Measurements from ENCODE around the gene TMPRSS2.

DNA sequence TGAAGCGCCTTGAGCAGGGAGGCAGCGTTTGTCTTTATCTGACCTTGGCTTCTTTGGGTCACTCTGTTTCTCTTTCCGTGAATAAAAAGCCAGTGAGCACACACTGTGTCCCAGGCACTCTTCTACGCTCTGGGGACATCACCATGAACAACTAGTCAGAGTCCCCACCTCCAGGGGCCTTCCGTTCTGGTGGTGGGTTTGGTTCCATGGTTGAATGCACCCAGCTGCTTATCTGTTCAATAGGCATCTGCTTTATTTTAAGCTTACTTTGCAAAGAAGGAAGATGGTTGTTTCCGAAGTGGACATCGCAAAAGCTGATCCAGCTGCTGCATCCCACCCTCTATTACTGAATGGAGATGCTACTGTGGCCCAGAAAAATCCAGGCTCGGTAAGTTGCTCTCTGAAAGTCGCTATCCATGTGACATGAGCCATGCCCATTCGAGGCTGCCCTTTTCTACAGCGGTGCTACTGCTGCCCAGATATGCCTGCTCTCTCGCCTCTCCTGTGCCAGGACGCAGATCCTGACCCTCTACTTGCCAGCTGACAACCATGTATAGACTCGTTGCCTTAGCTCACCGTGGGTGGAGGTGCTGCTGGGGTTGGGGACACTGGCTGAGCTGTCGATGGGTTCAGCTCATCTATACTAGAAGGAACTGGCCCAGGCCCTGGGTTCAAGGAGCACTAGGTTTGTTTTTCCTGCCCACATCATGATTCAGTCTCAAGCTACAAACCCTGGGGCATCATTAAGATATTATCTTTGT is 76.0 kb downstream of the TMPRSS2 start:
- TF ChIP-seq ZNF184 (tag by site-specific recombination; IDR thresholded peaks at IDR 0.05) (no peak), ZNF521 (tag by site-specific recombination; IDR thresholded peaks at IDR 0.05) (no peak)
- TF ChIP-seq, protein P1, sequence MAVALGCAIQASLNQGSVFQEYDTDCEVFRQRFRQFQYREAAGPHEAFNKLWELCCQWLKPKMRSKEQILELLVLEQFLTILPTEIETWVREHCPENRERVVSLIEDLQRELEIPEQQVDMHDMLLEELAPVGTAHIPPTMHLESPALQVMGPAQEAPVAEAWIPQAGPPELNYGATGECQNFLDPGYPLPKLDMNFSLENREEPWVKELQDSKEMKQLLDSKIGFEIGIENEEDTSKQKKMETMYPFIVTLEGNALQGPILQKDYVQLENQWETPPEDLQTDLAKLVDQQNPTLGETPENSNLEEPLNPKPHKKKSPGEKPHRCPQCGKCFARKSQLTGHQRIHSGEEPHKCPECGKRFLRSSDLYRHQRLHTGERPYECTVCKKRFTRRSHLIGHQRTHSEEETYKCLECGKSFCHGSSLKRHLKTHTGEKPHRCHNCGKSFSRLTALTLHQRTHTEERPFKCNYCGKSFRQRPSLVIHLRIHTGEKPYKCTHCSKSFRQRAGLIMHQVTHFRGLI (tag by site-specific recombination; IDR thresholded peaks at IDR 0.05): no peak
- TF ChIP-seq, protein P2, sequence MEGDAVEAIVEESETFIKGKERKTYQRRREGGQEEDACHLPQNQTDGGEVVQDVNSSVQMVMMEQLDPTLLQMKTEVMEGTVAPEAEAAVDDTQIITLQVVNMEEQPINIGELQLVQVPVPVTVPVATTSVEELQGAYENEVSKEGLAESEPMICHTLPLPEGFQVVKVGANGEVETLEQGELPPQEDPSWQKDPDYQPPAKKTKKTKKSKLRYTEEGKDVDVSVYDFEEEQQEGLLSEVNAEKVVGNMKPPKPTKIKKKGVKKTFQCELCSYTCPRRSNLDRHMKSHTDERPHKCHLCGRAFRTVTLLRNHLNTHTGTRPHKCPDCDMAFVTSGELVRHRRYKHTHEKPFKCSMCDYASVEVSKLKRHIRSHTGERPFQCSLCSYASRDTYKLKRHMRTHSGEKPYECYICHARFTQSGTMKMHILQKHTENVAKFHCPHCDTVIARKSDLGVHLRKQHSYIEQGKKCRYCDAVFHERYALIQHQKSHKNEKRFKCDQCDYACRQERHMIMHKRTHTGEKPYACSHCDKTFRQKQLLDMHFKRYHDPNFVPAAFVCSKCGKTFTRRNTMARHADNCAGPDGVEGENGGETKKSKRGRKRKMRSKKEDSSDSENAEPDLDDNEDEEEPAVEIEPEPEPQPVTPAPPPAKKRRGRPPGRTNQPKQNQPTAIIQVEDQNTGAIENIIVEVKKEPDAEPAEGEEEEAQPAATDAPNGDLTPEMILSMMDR (tag by site-specific recombination; IDR thresholded peaks at IDR 0.05): no peak

Measured in HEK293 (cell line).